Femur (tissue), 1 donor: Measurements from ENCODE around the gene BTBD19.
A peak's percentile ranks its signal among the peaks of the same experiment; 100 is the strongest.
"Not testable (repeated sequence)": the region's sequence is repeated elsewhere in the genome, so short reads cannot be mapped to it uniquely, and the experiment has no call there.

ENCODE experiments used
- DNase-seq: peaks from one replicate; pipeline ENCODE4 v3.0.0-alpha.2; 2017

The BTBD19 gene

DNA sequence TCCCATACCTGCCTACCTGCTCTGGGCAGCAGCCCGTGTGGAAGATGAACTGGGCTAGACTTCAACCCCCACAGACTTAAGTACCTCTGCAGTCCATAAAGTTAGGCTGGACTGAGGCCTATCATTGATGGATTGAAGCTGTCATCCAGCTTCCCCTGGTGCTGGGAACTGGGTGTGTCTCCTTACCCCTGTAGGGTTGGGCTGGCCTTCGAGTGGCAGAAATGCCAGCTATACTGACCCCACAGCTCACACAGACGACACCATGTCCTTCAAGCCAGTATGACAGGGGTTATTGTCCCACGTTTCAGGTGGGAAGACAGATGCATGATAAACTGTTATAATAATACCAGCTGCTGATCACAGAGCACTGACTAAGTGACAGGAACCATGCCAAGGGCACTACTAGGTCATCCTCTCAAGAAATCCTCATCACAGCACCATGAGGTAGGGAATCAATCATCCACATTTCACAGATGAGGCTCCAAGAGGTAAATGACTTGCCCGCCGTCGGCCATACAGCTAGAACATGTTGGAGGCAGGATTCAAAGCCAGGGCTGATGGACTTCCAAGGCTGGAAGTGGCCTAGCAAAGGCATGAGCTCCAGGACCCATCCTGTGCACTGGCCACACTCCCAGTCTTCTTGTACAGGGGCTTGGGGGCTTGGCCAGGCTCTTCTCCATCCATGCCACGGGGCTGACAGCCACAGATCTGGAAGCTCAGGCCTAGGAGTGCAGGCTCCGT is 20.0 kb upstream of the BTBD19 start, which contains the start of gene BEST4:
Gene BEST4, minus strand, starts transcription at position 51 of the 741 bp plus-strand sequence. CDS start 465 bp downstream, outside the sequence.
- DNase-seq = no peak

DNA sequence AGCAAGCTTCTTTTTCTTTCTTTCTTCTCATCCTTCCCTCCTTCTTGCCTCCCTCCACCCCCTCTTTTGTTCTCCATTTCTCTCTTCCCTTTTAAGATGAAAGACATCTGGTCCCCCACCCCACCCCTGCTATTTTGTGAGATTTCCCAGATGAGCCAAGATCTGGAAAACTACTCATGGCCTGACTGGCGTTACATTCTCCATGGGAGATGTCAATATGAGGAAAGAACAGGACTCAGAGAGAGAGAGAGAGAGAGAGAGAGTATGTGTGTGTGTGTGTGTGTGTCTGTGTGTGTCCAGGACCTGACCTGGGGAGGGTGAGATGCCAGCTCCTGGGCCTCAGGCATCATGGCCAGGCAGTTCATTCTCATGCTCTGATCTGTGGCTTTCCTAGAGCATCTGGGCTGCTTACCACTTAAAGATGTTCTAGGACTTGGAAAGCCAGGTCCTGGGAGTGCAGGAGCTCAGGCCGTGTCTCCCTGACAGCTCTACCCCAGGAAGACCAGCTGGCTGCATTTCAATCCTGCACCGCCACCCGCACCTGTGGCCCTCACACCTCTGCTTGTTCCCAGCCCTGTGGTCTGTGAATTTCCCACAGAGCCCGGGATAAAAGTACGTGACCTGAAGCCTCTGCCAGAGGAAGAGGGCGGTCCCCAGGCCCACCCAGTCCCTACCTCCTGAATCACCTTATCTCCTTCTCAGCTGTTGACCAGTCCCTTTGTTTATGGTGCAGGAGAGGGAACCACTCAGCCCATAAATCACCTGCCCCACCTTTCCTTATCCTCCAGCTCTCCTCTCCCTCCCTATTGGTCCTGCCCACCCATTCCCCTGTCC is 17.1 kb upstream of the BTBD19 start:
- DNase-seq = no peak

DNA sequence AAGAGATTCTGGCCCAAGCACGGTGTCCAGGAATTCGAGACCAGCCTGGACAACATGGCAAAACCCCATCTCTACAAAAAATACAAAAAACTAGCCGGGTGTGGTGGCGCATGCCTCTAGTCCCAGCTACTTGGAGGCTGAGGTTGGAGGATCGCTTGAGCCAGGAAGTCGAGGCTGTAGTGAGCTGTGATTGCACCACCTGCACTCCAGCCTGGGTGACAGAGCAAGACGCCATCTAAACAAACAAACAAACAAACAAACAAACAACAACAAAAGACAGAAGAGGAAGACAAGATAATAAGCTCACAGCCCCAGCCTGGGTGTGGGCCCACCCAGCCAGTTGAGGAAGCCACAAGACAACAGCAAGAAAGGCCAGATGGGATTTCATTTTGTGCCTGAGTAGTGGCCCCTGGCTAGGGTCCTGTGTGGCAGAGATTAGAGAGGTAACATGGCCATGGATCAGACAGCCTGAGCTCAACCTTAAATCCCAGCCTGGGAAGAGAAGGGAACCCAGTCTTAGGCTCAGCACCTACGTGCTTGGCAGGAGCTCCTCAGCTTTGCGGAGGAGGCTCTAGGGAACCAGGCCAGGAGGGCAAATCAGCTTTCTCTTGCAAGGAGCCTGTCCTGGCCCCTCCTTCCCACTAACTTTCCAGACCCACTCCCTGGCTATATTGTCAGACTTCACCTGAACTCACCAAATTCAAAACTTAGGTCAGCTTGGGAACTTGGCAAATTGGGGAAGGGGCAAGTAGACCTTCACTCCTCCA is 15.4 kb upstream of the BTBD19 start:
- DNase-seq = no peak

DNA sequence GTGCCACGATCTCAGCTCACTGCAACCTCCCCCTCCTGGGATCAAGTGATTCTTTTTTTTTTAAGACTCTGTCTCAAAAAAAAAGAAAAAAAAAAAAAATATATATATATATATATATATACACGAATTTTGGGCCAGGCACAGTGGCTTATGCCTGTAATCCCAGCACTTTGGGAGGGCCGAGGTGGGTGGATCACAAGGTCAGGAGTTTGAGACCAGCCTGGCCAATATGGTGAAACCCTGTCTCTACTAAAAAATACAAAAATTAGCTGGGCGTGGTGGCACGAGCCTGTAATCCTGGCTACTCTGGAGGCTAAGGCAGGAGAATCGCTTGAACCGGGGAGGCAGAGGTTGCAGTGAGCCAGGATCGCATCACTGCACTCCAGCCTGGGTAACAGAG is 10.4 kb upstream of the BTBD19 start:
- not testable (repeated sequence) for DNase-seq

DNA sequence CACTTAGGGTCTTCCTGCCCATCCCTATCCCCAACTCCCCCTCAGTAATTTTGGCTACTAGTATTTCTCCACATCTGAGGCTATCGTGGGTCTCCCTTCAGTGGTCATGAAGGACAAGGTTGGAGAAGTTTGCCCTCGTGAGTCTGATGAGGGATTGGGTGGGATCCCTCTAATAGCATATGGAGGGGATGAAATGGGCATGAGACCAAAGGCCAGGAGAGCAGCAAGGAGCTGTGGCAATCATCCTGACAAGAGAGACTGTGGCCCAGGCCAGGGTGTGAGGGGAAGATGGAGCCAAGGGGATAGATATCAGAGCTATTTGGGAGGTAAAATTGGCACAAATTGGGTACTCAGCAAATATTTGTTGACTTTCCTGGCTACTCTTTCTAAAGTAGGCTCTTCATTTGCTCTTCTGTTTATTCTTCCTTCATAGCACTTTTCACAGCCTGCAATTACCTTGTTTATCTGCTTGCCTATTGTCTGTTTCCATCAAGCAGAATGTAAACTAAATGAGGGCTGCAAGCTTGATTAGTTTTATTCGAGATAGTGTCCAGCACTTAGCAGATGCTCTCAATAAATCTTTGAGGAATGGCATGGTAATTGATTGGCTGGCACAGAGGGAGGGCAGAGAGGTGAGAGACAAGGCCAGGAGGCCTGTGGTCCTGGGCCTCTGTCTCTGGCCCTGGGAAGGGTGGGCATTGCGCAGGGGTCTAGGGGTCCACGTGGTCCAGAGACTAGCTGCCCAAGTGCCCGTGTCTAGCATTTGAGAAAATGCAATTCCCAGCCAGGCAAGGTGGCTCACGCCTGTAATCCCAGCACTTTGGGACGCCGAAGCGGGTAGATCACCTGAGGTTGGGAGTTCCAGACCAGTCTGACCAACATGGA is 9.6 kb upstream of the BTBD19 start:
- DNase-seq = no peak

DNA sequence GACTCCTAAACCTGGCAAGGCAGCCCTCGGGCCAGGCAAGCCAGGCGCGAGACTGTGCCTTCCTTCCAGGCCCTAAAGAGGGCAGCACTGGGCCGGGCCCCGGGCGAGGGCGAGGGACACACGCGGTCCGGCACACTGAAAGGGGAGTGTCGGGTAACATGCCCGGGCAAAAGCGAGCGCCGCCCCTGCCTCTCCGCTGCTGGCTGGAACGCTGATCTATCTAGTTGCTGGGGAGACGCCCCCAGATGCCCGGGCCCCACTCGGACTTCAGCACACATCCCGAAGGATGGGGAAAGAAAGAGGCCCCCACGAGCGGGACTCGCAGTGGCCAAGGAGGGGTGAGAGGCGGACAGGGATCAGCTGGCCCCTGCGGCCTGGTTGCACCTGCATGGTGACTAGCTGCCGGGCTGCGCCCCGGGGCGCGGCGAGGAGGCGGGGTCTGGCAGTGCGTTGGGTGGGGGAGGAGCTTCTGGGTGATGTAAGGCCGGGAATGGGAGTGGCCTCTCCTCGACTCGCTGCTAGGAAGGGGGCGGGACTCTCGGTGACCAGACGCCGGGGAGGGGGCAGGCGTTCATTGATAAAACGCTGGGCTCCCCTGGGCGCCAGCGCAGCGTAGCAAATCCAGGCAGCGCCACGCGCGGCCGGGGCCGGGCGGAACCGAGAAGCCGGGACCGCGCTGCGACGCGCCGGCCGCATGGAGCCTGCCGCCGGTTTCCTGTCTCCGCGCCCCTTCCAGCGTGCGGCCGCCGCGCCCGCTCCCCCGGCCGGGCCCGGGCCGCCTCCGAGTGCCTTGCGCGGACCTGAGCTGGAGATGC is 8.3 kb upstream of the BTBD19 start, which contains the start of gene PLK3:
Gene PLK3, plus strand, starts transcription at position 608 of the 815 bp plus-strand sequence. Its CDS starts 87 bp downstream, at position 695.
- peak; percentile 99 for DNase-seq

DNA sequence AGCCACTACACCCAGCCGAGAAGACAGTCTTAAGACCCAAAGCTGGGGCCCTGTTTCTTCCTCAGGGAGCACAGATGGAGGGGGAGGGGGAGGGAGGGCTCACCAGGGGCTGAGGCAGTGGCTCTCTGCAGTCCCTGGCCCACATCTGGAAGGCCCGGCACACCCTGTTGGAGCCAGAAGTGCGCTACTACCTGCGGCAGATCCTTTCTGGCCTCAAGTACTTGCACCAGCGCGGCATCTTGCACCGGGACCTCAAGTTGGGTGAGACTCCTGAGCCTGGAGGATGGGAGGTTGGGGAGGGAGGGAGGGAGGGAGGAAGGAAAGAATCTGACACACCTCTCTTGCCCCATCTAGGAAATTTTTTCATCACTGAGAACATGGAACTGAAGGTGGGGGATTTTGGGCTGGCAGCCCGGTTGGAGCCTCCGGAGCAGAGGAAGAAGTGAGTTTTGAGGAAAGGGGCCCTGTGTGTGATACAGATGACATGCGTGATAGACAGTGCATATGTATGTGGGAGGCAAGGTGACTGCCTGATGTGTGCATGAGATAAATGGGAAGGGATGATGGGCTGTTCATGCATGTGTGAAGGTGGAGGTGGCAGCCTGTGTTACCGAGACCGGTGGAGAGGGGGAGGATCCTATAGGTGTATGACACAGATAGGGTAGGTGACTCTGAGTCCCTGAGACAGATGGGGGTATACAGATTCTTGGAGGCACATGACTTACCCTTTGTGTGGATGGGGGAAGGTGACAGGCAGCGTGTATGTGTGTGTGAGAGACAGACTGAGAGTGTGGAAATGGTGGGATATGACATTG is 6.6 kb upstream of the BTBD19 start:
- DNase-seq = no peak

DNA sequence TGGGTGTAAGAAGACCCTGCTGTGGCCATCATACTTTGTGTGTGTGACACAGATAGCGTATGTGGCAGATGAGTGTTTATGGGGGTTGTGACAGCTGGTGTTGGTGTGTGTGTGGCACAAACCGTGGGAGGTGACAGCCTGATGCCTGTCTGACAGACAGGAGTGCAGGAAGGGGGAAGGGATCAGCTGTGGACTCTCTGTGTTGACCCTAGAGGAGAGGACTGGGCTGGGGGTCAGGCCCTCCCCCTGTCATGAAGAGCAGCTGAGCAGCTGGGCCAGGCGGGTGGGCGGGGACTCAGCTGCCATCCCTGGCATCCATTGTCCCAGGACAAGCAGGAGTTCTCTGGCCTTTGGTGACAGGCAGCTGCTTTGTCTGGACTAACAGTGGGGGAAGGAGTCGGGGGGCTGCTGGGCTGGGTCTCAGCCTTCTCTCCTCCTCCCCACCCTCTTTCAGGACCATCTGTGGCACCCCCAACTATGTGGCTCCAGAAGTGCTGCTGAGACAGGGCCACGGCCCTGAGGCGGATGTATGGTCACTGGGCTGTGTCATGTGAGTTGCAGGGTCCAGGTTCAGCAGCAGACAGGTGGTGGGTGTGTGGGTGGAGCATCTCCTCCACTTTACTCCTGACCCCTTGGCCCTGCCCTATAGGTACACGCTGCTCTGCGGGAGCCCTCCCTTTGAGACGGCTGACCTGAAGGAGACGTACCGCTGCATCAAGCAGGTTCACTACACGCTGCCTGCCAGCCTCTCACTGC is 5.8 kb upstream of the BTBD19 start:
- peak; percentile 74 for DNase-seq

DNA sequence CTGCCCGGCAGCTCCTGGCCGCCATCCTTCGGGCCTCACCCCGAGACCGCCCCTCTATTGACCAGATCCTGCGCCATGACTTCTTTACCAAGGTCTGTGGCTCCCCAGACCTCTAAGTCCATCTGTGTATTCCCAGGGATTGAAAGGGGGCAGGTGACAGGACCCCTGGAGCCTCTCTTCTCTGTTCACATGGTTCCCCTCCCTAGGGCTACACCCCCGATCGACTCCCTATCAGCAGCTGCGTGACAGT is 5.3 kb upstream of the BTBD19 start:
- no peak for DNase-seq

DNA sequence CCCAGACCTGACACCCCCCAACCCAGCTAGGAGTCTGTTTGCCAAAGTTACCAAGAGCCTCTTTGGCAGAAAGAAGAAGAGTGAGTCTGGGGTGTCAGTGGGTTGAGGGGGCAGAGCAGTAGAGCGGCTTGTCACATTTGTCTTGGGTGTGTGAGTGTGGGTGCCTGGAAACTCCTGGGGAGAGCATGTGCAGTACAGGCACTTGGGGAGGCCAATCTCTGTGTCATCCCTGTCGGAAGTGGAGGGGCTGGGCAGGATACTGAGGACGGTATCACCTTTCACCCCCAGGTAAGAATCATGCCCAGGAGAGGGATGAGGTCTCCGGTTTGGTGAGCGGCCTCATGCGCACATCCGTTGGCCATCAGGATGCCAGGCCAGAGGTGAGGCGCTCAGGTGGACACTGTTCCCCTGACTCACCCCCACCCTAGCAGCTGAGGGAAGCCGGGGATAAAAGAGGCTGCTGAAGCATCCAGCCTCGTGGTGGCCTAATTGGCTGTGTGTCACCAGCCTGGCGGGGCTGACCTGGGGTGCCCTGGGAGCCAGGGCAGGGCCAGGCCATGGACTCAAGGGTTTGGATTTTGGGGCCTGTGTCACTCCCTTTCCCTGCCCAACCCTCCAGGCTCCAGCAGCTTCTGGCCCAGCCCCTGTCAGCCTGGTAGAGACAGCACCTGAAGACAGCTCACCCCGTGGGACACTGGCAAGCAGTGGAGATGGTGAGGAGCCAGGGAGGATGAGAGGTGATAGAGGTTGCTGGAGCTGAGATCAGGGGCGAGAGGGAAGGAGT is 4.8 kb upstream of the BTBD19 start:
- DNase-seq = no peak

DNA sequence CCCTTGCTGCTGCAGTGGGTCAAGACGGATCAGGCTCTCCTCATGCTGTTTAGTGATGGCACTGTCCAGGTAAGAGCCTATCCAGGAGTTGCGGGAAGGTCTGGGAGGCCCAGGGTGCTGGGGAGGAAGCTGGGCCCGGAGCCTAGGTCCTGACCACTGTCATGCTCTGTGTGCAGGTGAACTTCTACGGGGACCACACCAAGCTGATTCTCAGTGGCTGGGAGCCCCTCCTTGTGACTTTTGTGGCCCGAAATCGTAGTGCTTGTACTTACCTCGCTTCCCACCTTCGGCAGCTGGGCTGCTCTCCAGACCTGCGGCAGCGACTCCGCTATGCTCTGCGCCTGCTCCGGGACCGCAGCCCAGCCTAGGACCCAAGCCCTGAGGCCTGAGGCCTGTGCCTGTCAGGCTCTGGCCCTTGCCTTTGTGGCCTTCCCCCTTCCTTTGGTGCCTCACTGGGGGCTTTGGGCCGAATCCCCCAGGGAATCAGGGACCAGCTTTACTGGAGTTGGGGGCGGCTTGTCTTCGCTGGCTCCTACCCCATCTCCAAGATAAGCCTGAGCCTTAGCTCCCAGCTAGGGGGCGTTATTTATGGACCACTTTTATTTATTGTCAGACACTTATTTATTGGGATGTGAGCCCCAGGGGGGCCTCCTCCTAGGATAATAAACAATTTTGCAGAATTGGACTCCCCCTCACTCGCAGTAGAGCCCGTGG is 2.9 kb upstream of the BTBD19 start:
- DNase-seq = no peak

DNA sequence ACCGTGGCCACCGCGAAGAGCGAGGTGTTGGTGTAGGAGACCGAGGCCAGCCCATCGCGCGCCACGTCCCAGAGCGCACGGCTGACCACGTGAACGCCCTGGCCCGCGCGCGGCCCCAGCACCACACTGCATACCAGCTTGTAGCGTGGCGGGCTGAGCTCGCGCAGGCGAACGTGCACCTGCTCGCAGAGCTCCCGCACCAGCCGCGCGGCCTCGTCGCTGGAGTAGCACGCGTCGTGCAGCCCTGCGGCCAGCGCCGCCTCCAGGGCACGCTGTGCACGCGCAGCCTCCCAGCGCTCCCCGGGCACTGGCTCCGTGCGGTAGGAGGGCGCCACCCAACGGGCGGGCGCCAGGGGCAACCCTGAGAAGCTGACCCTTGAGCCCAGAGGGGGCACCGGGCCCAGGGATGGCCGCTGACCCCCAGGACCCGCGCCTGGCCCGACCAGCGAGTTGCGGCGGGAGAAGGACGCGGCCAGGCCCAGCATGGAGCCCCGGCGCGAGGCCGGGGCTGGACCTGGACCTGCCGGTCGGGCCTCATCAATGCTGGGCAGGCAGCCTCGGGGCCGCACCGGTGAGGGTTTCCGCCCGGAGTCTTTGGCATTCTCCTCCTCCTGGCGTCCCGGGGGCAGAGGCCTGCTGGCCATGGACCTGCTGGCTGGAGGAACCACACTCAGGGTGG is 2.2 kb upstream of the BTBD19 start:
- DNase-seq = no peak

DNA sequence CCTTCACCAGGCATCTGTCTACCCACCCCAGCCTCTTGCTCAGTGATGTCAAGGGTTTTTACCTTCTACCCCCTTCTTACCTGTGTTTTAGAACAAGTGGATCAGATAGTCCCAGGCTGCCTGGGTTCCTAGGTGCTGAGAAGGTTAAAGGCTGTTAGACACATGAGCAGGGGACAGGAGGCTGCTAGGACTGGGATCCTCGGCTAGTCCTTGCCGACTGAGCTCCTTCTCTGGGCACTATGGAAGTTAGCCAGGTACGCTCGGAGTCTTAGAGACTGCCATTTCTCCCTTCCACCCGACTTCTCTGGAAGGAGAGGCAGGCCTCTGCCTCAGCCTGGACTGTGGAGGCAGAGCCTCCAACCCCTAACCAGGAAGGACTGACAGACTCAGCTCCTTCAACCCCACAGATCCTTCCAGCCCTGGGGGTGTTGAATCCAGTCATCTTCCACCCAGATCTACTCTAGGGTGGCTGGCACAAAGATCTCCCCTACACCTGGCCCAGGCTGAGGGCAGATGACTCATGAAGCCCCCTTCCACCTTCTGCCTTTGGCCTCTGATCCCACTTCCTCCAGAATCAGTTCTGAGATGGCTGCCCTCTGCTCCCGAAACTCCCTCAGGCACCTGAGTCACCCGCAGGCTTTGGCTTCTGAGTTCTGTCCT is 1.5 kb upstream of the BTBD19 start, which contains the start of gene DYNLT4:
Gene DYNLT4, minus strand, starts transcription at position 648 of the 660 bp plus-strand sequence. CDS start 683 bp downstream, outside the sequence.
- no peak for DNase-seq

DNA sequence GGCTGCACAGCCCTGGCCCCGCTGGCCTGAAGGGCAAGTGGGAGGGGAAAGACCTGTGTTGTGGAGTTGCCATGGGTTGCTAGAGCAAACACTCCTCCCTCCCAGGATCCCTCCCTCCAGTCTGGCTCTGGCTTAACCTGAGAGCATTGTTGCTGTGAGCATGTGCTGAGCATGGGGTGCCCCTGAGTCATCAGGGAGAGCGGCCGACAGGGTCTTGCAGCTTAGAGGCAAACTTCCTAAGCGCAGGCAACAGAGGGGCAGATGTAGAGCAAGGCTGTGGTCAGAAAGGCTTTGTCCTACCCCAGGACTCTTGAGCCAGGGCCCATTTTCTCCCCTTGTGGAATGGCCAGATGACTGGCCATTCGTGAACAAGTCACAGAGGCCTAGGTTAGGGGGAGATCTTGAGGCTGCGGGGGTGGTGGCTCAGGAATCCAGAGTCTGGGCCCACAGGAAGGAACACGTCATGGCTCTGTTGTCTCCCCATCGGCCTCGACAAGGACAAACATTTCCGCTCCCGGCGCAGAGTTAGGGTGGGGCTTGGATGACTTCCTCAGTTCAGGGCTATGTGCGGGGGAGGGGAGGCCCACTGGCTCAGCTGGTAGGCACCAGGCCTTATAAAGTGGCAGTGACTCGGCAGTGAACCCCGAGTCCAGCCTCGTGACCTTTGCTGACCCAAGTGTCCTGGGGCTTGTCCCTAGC is 810 bp upstream of the BTBD19 start:
- peak; percentile 96 for DNase-seq

DNA sequence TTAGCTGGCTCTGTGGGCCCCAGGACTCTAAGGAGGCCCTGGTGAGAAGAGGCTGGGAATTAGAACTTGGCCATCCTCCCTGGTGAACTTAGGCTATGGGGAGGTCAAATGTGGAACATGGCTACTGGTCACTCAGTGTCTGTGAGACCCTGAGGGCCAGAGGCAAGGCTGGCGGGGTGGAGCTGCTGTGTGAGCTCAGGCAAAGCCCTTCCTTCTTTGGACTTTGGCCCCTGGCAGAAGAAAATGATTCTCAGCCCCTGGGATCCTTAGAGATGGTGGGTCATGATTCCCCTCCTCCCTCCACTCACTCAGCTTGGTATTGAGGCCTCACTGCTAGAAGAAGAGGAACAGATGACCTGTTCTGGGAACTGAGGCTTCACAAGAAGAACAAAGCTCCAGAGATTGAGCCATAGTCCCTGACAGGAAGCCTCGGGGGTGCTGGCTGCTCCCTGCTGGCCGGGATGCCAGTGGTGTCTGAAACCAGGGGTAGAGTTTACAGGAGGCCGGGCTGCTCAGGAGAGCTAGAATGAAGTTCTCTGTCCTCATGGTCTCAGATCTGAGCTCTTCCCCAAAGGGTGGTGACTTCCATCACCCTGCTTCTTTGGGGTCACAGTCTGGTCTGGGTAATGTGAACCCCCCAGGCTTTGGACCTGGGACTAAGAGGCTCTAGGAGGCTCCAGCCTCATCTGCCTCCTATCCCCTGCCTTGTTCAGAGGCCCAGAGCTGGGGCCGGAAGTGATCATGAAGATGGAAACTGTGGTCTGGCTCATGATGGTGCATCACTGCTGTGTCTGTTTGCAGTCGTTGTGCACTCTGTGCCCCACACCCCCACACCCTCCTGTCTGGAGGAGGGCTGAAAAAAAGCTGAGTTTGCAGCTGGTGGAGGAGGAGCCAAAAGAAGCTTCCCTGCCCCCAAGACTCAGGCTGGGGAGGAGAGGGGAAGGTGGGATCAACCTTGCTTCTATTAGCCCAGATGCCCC is 905 bp downstream of the BTBD19 start:
- DNase-seq = peak; percentile 81
